GM18861 (cell line): ENCODE results near the gene XPNPEP1.

ENCODE experiments used
- ATAC-seq: cut with Tn5 transposase; IDR thresholded peaks from one replicate; pipeline ENCODE4 v1.9.1; 2021; ENCODE audit not compliant: unreplicated experiment

Gene XPNPEP1

DNA sequence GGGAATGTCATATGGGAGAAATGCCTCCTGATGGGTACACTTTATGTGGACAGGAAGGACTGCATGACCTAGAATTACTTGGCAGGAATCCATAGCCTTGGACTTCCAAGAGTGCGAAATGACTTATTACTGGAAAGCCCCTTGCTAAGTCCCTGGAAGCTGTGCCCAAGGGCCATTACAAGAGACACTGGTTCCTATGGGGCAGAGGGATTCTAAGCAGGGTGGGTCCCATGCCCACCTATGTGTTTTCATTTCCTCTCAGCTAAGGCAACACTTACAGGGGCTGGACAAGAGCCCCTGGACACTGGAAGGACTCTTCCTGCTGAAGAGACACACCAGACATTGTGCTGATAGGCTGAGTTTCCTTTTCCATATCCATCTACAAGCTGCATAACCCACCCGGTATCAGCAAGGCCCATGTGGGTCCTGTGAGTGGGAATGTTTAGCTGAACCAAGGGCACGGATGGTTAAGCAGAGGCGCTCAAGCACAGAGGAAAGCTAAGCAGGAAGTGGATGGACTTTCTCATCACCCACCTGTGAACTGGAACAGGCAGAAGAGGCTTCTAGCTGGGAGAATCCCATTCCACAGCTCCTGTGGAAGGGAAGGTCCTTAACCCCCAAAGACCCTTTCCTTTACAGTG lies 56.2 kb downstream of the XPNPEP1 start:
- no peak for ATAC-seq

DNA sequence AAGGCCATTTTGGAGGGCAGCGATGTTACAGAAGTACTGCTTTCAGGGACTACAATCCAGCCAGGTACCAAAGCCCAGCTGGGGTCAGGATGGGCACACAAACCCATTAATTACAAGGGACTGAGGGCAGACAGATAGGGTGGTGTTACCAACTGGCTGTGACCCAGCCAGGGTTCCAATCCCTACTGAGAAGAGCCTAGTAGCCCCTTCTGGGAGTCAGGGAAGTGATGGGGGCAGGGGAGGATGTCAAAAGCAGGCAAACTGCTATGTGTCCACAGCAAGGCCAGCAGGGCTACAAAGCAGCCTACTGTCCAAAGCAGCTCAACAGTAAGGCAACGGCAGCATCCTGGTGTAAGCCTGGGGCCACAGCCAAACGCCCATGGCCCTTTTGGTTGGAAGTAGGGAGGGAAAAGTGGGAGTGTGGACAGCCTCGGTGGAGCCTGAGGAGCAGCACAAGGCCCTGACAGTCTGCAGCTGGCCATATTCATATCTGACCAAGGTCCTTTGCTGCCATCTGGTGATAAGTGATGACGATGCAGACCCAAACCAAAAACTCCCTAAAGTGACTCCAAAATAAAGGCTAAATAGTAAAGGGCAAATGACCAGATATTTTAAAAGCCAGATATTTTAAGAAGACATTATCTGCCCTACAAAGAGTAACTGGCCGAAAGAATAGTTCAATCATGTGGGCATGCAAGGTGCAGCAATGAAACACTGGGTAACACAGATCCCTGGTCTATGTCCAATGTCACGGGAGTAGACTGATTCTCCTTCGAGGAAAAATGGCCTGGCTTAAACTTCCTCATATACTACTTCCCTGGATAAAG lies 56.9 kb downstream of the XPNPEP1 start:
- ATAC-seq: no peak

DNA sequence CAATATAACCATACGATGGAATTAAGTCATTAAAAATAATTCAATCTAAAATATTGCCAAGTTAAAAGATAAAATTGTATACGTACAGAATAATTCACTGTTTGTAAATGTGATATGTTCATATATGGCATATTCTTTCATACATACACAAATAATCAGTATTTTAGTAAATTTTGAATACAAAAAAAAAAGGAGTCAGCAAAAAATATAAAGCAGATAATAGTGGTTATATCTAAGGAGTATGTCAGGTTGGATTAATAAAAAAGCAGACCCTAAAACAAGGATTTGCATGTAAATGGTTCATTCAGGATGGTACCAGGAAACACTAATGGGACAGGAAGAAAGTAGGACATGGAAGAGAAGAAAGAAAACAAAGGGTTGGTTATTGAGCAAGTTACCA lies 59.5 kb downstream of the XPNPEP1 start:
- ATAC-seq: no peak

DNA sequence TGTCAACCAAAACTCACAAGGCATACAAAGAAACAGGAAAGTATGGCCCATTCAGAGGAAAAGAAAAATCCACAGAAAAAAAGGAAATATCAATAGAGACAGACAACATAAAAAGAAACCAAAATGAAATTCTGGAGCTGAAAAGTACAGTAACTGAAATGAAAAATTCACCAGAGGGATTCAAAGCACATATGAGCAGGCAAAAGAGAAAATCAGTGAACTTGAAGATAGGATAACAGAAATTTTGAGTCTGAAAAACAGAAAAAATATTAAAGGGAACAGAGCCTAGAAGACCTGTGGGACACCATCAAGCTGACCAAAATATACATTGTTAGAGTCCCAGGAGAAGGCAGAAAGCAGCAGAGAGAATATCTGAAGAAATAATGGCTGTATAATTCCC lies 60.6 kb downstream of the XPNPEP1 start:
- ATAC-seq: no peak

DNA sequence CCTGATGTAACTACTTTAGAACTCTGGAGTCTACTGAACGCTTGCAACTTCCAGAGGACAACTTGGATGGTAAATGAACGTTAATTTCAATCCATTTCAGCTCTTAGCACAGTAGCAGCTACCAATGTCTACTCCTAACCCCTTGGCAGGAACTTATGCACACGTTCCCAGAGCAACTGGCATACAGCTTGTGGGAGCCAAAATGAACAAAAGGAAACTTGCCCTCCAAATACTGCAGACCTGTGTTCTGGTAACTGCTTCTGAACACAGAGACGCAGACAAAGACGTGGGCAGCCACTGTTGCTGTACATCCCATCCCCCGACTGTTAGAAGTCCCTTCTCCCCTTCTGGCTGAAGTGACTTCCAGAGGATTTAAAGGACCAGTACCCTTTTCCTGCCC lies 61.3 kb downstream of the XPNPEP1 start:
- ATAC-seq: no peak

DNA sequence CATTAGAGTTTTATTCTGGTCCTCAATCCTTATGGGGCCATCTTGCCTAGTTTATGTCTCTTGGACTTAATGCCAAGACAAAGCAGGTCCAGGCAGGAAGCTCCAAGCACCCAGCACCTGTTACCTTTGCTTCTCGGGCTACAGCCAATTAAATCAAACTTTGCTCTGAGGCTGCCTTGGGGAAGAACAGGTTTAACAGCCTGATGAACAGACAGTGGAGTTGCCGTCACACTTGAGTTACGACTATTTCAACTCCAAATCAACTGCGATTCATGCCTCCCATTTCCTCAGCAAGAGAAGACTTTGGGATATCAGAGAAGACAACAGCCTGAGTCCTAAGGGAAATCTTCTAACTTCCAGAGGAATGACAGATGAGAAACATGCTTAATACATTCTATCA lies 62.2 kb downstream of the XPNPEP1 start:
- no peak for ATAC-seq

DNA sequence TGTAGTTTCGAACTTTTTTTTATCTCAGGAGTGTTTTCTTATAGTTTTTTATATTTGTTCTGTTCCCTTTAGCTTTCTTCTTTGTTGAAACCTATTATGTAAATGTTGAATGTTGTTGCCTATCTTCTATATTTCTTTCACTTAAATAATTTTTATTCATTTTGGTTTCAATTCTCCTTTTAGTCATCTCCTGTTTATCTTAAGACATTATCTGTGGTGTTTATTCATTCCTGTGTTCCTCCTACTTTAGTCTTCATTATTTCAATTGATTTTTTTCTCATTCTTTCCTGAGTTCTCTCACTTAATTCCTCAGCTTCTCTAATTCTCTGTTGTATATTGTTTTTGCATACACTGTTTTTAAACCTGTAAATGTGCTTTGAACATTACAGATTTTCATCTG lies 64.1 kb downstream of the XPNPEP1 start:
- ATAC-seq: no peak

DNA sequence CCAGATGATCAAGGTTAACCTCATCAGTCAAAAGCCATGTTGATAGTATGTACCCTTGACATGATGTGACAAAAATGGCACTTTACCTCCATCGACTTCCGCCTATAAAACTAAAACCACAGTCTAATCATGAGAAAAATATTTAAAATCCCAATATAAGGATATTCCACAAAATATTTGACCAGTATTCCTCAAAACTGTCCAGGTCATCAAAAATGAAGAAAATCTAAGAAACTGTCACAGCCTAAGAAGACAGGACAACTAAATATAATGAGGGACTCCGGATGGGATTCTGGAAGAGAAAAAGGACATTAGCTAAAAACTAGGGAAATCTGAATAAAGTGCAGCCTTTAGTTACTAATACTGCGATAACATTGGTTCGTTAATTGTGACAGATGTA lies 67.6 kb downstream of the XPNPEP1 start:
- ATAC-seq: no peak

DNA sequence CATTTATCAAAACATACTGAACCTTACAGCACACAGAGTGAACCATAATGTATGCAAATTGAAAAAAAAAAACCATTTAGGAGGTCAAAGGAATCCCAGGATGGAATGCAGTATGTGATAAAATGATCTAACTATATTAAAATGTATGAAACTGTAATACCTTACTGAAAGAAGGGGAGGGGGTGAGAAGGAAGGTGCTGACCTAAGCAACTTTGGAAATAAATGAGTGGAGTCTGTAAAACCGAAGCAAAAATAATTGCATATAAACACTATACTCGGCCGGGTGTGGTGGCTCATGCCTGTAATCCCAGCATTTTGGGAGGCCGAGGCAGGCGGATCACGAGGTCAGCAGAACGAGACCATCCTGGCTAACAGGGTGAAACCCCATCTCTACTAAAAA lies 69.4 kb downstream of the XPNPEP1 start:
- ATAC-seq: no peak

DNA sequence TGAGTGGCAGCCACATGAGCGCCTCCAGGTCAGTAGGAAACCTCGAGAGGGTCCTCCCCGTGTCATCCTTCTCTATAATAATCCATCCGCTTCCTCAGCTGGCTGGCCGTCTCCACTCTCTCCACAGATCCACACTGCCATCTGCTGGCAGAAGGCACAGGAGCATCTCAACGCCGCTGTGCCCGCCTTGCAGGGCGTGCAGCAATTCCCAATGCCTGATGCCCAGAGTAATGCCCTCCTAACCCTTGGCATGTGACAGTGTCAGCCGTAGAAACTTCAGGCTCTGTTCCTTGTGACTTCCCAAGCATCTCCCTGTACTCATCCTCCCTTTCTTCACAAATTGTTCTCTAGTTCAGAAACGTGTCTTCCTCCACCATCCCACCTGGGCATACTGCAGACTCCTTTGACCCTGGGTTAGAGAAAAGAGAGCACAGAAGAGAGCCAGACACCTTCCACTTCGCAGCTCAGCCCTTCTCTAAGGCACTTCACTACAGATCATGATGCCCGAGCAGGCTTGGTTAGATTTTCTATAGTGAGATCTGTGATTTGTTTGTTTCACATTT lies 70.8 kb downstream of the XPNPEP1 start:
- ATAC-seq: peak; percentile 90

DNA sequence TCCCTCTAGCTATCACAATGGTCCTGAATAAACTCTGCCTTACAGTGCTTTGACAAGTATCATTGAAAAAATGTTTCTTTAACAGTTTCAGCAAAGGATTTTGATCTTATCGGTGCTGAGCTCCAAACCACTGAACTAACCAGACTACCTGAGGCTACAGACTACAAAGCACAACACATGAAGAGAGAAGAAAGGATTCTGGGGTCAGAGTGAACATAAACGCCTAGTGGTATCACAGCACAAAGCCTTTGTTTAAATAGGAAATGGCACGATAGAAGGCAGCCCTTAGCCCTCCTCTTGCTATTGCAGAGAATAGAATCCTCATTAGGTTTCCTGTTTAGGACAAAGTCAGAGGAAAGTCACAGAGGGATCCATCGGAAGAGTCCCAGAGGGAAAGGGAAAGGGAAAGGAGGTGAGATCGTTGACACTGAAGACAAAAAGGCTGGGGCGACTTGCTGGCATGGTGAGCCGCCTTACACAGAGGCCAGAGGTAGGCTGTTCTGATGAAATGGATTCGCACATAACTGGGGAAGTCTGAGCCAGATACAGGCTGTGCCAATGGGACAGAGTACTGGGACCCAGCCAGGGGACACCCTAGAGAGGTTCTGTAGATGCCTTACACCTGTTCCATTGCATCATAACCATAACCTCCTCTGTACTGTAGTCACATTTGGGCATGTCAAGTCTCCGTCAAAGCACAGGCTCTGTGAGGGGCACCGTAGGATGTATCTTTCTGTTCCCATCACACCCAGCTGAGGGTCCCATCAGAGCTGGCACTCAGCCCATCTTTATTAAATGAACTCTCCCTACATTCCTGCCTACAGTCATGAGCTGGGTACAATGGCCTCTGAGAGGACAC lies 71.5 kb downstream of the XPNPEP1 start:
- ATAC-seq: no peak

DNA sequence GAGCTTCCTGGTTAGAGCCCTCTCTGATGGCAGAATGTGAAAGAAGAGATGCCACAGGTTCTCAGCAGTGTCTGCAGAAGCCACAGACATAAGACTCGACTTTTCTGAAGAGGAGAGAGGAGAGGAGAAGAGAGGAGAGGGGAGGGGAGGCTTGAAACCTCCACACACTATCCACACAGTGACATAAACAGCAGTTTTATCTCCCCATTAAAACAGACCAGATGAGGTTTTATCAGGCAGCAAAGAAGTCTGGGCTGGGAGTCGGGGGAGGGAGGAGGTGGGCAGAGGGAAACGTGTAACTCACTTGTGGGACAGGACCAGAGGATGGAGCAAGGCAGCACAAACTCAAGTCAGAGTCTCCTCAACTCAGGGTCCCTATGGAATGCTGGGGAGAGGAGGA lies 76.5 kb downstream of the XPNPEP1 start:
- ATAC-seq: no peak

DNA sequence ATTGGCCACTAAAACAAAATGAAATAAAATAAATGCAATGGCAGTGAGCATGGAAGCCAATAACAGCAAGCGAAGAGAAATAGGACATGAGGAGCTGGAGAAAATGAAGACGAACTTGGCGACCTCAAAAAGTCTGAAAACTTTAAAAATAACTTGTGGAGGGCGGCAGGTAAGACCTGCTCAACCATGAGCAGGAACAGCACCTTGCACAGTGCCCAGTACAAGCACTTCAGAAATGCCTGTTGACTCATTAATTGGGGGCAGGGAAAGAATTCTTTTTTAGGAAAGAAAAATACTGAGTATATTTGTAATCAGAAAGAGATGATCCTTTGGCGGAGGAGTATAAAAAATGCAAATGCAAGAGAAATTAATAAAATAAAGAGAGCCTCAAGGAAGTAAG lies 78.0 kb downstream of the XPNPEP1 start:
- ATAC-seq: no peak

DNA sequence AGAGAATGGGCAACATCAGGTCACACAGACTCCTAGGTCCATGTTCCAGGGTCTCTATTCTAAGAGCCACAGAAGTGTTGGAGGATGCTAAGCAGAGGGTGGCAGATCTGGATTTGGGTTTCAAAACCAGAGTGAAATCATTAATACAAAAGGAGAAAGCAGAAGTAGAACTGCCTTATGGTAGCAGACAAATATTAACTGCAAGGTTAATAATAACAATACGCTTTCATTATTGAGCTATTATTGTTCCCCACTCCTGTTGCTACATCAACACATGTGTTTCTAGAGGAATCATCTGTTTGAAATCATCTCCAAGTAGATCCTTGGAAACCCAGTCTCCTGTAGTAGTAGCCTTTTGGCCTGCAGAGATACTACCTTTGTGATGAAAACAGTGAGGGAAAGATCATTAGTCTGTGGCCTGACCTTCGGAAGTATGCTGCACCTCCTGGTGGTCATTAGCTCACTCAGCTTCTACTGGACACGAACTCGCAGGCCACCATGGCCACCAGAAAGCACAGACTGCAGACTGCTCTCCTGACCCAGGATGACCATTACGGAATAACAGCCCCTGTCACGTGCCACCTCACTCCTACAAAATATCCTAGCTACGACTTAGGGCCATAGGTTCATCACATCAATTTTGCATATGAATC lies 84.6 kb downstream of the XPNPEP1 start:
- no peak for ATAC-seq

DNA sequence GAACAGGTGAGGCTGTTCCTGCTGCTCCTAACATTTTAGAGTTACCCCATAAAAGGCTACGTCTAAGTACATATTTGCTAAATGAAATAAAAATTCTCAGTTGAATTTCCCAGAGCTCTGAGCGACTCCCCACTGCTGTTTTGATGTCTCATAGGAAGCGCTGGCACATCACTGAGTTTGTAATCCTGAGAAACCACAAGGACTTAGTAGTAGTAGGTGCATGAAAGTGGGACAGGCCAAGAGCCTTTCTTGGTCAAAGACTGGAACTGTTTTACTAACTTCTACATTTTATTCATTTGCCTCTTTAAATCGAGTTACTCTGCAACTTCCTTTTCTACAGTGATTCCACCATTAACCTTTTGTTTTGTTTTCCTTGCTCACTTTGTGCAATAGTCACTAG lies 85.9 kb downstream of the XPNPEP1 start:
- no peak for ATAC-seq

DNA sequence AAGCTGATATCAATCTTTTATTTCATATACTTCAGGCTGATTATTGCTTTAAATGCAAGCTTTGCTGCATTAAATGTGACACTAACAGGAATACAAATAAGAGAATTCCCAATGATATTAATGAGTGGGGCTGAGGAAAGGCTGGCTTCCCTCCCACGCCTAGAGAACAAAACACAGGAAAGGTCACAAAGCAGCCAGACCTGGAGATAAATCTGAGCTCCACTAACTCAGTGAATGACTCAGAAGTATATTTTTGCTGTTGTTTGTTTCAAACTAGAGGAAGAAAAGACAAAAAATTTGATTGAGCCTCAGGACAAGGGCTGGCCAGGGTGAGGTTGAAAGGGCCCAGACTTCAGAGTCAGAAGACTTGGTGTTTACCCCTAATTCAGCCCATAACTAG lies 88.1 kb downstream of the XPNPEP1 start:
- no peak for ATAC-seq

DNA sequence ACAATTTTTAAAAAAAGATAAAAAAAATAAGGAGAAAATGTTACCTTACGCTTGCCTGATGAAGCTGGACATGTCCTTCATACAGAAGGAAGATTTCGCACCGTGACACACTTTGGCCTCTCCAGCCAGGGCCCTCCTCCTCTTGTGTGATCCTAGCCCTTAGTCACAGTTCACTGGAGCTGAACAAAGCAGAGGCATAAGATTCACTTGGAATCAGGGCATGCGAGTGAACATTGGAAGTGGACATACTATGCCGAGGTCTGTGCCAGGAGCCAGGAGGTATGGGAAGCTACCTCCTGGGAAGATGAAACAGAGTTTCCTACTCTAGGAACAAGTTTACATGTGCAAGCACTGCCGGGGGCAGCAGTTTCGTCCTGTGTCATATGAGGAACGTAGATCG lies 91.5 kb downstream of the XPNPEP1 start:
- no peak for ATAC-seq

DNA sequence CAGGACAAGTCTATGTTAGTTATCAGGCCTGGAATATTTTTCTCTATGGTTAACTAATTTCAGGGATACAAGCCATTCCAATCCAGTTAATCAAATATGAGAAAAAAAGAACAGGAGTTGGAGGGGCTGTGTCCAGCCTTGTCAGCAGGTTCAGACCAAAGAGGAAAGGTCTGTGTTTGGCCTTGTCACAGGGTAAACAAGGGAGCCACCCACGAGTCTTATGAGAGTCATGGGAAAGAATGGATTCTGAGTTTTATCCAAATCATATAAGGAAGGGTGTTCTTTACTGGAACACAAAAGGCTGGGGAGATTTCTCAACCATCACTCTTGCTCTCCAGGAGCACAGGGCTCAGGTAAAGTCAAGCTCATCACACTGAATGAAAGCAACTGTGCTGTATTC lies 99.1 kb downstream of the XPNPEP1 start:
- no peak for ATAC-seq

DNA sequence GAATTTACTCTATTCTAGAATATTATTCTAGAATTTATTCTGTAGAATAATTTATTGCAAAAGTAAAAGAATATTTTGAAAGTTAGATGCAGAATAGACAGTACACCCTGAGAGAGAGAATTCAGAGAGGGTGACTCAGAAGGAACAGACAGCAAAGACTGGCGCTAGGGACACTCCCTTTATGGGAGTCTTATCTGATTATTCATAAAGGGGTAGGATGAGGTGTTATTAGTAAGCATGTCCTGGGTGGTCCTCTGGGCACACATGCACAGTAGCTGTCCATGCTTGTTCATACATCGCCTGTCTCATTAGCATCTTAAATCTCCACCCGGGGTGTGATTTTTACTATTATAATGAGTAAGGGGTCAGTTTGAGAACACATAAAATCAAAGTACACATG lies 100.1 kb downstream of the XPNPEP1 start:
- no peak for ATAC-seq

DNA sequence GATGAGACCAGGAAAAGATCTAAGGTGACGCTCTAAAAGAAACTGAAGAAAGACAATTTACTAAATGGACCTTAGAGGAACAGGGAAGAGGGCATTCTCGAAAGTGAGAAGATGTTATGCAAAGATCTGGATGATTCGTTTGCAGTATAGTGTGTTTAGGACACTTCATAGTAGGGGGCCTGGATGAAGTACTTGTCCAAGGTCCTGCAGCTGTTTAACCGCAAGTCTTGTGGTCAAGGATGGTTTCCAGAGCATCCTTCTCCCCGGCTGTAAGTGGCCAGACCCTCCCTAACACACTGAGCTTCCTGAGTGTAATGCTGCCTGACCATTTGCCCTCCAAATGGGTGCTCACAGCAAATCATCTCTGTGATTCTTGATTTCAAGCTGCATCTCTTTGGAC lies 101.6 kb downstream of the XPNPEP1 start:
- no peak for ATAC-seq
